ENCODE measurements around the gene CYS1. TPM values are rescaled to one million over a fixed set of nuclear protein-coding genes. Genes with fewer than 3 reads are reported as not detected.
"Not testable (repeated sequence)": the region's sequence is repeated elsewhere in the genome, so short reads cannot be mapped to it uniquely, and the experiment has no call there.

The CYS1 gene
- total RNA-seq, 1 donor from 2014 or later: 2.0 TPM

DNA sequence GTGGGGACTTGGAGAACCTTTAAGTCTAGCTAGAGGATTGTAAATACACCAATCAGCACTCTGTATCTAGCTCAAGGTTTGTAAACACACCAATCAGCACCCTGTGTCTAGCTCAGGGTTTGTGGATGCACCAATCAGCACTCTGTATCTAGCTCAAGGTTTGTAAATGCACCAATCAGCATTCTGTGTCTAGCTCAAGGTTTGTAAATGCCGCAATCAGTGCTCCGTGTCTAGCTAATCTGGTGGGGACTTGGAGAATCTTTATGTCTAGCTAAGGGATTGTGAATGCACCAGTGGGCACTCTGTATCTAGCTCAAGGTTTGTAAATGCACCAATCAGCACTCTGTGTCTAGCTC lies 11.7 kb upstream of the CYS1 start:
- not testable (repeated sequence) for DNase-seq

GRCh38 chr2:10091182-10091888 lies 11.1 kb upstream of the CYS1 start:
- no peak for DNase-seq

DNA sequence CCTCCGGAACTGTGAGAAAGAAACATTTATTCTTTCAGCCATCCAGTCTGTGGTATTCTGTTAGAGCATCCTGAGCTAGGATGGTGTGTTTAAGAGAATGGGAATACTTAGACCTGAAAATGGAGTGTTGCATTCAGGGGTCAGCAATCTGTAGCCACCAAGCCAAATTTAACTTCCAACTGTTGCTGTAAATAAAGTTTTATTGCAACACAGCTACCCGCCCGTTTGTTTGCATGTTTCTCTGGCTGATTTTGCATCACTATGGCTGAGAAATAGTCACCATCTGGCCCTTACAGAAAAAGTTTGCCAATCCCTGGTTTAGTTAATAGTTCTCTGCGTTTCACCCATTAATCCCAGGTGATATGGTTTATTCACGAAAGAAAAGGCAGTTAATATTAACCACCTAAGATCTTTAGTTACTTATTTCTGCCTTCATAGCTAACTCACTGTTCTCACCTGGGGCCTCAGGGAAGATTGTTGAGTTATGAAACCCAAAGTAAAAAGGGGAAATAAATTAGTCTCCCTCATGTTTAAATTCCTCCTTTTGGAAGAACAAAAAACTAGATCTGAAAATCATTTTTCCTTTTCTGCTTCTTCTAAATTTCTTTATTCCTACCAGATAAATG lies 9.5 kb upstream of the CYS1 start:
- DNase-seq: no peak

GRCh38 chr2:10087360-10087759 lies 7.1 kb upstream of the CYS1 start:
- no peak for DNase-seq

DNA sequence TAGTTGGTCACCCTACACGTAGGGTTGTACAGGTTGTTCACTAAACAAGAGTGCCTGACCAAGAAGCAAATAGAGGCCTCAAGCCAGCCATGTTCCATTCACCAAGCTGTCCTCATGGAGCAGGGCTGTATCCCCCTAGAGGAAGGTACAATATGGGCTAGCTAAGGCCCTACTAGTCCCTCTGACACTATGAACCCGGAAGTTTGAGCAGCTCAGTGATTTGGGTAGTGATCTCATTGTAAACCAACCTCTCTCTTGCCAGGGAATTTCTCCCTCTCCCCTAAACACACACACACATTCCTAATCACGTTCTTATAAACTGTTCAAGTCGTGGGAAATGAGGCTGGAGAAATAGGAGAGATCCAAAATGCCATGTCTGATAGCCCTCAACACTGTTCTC lies 6.7 kb upstream of the CYS1 start:
- DNase-seq: no peak

DNA sequence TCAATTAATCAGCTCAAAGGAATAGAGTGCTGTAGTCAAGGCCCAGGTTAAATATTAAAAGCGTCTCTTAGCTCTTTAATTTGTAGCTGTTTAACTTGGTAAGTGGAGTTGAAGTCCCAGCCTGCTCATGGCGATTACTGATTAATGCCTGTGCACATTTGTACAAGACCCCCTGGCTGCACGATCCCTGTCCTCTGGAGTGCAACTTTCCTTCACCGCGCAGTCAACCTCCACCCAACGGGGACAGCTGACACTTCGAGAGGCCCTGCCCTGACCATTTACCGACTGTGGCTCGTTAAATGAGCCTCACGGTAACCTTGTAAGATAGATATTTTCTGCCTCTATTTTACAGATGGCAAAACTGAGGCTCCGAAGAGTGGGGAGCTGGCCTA lies 5.5 kb upstream of the CYS1 start:
- DNase-seq: no peak

- DNase-seq: no peak
These were observed 4.9 kb upstream of the CYS1 start for GRCh38 chr2:10085043-10085667.

DNA sequence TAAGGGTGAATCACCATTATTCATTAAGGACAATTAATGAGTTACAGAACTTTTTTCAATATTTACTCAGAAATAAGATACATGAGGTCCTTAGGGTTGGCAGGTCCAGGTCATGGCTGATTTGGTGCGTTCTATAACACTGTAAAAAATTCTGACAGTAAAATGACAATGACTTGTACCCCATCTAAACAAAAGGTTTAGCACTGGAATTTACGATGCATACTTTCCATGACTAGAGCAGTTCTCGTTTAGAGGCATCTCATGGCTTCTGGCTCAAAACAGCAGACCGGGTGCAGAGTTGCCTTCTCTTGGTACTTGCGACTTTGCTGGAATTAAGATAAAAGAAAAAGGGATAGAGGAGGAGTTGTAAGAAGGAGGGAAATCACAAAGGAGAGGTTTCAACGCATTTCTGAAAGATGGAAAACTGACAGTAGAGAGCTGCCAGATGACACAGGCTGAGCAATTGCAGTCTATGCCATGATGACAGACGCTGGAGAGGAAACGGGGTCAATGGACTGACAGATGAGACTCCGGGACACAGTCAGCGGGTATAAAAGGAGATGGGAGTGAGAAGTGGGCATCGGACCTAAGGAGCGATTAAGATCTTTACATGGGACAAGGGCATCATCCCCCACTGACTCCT lies 4.1 kb upstream of the CYS1 start:
- DNase-seq: no peak

DNA sequence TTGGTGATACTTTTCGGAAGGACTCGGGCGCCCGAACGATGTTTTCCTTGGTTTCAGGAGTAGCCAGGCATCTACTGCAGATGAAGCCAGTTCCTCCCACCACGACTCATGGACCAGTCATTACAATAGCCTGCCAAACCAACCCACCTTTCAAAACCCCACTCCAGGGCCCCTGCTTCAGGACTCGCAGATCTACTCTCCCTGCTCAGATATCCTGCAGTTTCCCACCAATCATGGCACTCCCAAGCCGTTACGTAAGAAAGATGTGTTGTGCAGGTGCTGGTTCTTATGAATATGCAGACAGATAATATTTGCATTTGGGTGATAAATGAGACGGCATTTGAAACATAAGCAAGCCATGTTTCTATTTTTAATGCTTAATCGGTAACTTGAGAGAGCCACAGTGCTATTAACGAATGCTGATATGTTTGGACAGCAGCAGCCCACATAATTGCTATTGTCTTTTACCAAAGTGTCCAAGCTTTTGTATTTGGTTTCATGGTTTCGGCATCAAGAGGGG lies 3.5 kb upstream of the CYS1 start:
- DNase-seq: no peak

GRCh38 chr2:10083046-10083445 lies 2.8 kb upstream of the CYS1 start:
- DNase-seq: no peak

DNA sequence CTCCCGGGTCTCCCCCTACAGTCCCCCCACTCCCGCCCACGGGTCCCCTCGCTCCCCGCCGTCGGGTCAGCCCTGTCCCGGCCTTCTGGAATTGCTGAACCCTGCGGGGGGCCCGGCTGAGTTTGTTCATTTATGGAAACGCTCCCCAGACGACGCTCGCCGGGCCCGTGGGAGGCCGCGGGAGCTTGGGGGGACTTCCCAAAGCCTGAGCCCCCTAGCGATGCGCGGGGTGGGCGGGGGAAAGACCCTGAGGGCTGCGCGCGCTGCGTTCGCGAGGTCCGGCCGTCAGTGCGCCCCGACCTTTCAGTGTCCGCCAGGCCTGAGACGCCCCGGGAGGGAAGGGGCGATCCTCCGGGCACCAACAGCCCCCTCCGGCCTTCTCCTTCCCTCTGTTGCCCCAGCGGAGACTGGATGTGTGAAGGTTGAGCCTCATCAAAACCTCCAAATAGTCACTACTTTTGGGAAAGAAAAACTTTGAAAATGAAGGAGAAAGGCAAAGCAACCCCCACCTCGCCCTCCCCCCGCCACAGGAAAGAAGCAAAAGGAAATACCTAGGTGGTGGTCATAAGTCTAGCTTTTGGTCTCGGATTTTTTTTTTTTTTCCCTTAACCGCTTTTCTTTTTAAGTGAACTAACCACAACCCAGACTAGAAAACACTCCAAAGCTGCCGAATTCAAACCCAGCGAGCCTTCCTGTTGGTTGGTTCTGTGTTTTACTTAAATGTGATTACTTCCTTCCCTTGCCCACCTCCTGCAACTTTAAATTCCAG lies 509 bp upstream of the CYS1 start:
- DNase-seq: no peak

DNA sequence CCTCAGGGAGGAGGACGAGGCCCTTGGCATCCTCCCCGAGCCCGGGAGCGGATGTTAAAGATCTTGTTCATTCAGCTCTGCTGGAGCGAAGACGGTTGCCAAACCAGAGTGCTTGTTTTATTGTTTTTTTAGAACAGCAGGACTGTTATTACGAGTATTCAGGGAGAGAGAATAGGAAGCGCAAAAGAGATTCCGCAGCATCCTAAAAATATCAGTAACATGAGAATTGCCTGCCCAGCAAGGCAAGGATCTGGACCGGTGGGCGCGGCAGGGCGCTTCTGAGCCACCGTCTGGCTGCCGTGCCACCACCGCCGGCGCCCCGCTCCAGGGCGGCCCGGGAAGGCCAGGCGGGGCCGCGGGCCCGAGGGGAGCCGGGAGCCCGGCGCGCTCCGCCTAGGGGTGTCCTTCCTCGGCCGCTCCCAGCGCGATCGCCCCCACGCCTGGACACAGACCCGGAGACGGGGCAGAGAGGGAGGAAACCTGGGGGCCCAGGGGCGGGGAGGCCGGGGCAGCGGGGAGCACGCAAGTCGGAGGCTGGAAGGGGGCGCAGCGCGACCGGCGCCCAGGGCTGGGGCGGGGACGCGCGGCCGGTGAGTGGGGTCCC lies 843 bp downstream of the CYS1 start:
- DNase-seq: peak; percentile 55

DNA sequence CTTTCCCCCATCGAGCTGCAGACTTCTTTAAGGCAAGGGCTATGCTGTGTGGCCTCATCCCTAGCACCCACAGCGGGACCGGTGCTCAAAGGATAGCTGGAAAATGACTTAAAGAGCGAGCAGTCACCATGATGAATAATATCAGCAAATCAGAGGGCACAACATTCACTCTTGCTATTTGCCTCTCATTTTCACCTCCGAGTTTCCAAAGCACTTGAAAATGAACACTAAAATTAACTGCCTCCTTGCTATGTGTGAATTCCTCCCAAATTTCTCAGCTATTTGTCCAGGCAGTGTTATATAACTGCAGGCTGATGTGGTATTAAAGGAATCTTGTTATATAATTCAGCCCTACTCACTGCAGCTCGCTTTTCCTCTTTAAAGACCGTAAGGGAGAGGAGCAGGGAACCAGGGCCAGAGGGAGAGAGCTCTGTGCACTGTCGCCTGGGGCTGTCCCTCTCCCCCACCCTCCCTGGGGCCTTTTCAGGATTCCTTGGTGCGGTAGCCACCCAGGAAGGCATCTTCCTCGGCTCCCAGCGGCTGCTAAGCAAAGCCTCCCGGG lies 1.4 kb downstream of the CYS1 start:
- no peak for DNase-seq

DNA sequence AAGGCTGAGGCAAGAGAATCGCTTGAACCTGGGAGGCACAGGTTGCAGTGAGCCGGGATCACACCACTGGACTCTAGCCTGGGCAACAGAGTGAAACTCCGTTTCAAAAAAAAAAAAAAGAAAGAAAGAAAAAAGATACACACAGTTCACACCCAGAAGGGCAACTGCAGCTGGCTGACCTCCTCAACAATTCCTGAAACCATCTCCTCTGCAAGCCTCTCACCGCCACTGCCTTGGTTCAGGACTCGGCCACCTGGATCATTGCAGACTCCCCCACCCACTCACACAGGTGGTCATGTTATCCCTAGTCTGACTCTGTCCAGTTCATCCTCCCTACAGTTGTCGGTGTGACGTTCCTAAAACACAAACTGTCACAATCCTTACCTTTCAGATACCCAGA lies 2.2 kb downstream of the CYS1 start:
- no peak for DNase-seq

DNA sequence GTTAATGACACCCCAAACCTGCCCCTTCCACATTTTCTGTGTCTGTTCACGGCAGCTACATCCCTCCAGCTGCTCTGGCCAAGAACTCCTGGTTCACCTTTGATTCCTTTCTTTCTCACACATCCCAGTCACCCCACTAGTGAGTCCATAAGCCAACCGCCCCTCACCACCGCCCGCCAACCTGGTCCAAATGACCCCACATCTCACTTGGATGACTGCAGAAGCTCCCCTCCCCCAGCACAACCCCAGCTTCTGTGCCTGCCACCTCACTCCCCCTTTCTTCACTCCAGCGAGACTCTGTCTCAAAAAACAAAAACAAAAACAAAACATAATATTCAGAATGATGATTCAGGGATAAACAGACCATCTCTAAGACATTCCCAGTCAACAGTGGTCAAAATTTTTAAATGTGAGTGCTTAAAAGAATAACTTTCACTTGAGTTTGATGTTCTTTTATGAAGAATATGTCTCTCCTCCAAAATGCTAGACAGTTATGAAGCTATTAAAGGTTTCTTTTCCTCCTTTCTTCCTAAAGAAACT lies 3.2 kb downstream of the CYS1 start:
- no peak for DNase-seq

- DNase-seq: no peak
These were observed 3.7 kb downstream of the CYS1 start for GRCh38 chr2:10076511-10076910.

- no peak for DNase-seq
These were observed 4.5 kb downstream of the CYS1 start for GRCh38 chr2:10075571-10076209.

- no peak for DNase-seq
These were observed 5.1 kb downstream of the CYS1 start for GRCh38 chr2:10075101-10075500.

- DNase-seq: no peak
These were observed 6.5 kb downstream of the CYS1 start for GRCh38 chr2:10073706-10074105.

GRCh38 chr2:10072656-10073480 lies 7.3 kb downstream of the CYS1 start:
- DNase-seq: peak; percentile 76
